ENCODE data around the gene ORM1.

Gene ORM1

GRCh38 chr9:114367772-114368569, 45.1 kb downstream of the ORM1 start:
- DNase-seq: no peak

DNA sequence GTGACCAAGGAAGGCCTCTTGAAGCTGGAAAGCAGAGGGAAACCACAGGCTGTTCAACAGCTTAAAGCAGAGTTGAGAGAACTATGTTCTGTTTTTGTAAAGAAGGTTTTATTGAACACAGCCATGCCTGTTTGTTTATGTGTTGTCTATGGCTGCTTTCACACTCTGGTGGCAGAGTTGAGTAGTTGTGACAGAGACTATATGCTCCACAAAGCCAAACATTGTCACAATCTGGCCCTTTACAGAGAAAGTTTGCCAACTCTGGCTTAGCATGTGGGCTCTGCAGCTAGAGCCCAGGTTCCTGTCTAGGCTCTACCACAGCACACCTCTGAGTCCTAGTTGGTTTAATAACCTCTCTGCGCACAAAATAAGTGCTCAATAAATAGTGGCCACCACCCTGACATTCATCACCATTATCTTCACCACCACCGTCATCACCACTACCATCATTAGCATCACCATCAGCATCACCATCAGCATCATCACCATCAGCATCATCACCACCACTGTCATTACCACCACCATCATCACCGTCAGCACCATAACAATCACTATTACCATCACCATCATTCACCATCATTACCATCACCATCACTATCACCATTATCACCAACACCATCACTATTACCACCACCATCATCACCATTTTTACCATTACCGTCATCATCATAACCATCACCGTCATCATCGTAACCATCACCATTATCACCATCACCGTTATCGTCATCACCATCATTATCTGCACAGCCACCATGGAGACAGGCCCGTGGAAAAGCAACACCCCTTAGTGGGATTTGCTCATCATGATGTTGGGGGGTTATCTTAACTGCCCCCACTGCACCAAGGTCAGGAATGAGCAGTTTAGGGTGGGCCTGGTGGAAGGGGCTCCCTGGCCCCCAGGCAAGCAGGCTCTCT, 46.6 kb downstream of the ORM1 start:
- no peak for DNase-seq

DNA sequence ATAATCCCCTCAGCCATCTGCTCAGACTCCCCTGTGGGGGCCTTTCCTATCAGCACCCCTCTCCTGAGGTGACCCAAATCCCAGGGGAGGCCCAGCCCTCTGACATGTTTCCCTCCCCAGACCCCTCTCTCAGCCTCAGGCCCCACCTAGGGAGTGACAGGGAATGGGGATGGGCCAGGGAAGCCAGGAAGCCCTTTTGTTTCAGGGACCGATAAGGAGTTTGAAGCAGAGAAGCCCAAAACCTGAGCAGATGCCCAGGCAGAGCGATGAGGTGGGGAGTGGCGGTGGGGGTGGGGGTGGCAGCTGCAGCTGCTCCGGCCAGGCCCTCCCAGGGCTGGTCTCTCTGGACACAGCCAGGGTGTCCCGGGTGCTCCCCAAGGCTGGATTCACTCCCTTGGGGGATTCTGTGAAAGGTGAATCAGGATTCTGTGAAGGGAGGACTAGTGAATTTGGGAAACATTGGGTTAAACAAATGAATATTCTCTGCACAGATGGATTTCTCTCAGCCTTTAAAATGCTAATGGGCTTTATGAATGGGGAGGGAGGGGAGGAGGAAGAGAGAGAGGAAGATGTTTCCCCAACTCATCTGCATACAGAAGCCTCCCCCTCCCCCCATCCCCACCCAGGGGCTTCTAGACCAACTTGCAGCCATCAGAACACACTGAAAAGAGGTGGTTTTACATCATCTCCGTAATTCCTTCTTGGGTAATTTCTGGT, 47.5 kb downstream of the ORM1 start:
- DNase-seq: no peak

- no peak for DNase-seq
Observed at GRCh38 chr9:114370968-114371320, 48.0 kb downstream of the ORM1 start.

- DNase-seq: no peak
Observed at GRCh38 chr9:114371343-114371944, 48.5 kb downstream of the ORM1 start.

GRCh38 chr9:114371973-114372917, 49.3 kb downstream of the ORM1 start:
- DNase-seq: no peak

DNA sequence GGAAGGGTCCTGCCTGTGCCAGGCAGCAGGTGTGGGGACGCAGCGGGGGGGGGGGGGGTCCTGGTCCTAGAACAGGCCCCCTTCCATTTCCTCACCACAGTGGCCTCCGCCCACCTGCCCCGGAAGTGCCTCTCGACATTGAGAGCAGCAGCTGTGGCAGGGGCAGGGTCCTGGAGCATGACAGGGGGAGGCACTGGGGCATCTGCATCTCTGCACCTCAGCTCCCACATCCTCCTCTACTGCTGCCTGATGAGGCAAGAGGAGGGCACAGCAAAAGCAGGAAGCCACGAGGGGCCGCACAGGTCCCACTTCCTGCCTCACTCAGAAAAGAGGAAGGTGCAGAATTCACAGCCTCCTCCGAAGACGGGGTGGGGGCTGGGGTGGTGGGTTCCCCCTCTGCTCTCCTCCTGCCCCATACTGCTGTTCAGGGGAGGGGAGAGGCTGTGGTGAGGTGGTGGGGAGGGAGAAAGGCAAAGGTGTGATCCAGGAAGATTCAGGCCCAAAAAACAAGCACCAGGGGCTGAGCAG, 50.1 kb downstream of the ORM1 start:
- no peak for DNase-seq

GRCh38 chr9:114373960-114374730, 51.2 kb downstream of the ORM1 start:
- no peak for DNase-seq

- no peak for DNase-seq
Observed at GRCh38 chr9:114374936-114375335, 52.0 kb downstream of the ORM1 start.

DNA sequence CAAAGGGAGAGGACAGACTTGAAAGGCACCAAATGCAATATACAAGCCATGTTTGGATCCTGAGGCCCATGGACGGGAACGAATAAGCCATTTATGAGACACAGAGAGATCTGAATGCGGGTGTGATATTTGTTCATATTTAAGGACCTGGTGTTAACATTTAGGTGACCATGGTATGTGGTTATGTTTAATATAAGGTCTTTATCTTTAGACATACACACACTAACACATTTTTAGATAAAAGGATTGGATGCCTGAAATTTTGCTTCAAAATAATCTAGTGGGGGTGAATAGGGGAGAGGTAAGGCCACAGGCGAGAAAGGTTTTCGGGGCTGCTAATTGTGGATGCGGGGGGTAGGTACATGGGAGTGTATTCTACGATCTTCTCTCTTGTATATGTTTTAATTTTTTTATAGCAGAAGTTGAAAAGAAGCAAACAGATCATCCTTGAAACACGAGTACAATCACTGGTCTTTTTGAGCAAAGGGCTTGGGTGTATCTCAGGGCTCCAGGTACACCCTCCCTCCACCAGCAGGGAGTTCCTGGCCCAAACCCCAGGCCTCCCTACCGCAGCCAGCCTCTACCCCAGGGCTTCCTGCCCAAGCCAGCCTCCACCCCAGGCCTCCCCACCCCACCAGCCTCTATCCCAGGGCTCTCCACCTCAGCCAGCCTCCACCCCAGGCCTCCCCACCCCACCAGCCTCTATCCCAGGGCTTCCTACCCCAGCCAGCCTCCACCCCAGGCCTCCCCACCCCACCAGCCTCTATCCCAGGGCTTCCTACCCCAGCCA, 52.7 kb downstream of the ORM1 start:
- DNase-seq: no peak

Data from SW 1271 (cell line).